UCSD-AML1 (cell line): ENCODE data around the gene EPX.

Experiments
- DNase-seq: peaks from one replicate; lab custom pipeline; 2025; ENCODE audit not compliant: unreplicated experiment; lab: John Stamatoyannopoulos, UW

The EPX gene

DNA sequence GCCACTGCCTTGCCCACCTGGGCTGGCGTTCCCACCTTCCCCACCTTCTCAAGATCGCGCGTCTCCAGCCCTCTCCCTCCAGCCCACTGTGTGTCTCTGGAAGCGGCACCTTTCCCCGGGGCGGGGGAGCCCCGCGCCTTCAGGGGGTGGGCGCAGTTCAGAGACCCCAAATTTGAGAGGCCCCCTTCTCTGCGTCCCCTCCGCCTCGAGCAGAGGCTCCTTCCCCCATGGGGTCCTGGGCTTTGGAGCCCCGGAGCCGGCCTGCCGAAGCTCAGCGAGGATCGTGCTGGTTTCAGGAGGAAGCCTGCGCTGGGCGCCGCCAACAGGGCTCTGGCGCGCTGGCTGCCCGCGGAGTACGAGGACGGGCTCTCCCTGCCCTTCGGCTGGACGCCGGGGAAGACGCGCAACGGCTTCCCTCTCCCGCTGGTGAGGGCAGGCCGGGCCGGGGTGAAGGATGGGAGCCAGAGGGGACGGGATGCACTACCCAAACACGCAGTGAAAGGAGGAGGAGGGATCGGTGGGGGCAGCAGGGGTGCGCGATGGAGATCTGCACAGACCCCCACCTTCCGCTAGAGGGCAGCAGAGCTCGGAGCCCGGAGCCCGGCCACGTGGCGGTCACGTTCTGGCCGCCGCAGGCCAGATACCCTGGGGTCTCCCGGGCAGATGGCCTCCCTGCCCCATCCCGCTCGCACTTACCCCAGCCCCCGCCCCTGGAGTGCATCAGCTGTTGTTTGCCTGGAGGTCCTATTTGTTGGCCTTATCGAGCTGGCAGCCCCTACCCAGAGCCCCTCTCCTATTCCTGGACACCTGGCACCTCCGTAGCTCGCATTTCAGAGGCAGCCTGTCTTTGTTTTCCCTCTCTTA is 57.0 kb downstream of the EPX start:
- peak; percentile 75 for DNase-seq

DNA sequence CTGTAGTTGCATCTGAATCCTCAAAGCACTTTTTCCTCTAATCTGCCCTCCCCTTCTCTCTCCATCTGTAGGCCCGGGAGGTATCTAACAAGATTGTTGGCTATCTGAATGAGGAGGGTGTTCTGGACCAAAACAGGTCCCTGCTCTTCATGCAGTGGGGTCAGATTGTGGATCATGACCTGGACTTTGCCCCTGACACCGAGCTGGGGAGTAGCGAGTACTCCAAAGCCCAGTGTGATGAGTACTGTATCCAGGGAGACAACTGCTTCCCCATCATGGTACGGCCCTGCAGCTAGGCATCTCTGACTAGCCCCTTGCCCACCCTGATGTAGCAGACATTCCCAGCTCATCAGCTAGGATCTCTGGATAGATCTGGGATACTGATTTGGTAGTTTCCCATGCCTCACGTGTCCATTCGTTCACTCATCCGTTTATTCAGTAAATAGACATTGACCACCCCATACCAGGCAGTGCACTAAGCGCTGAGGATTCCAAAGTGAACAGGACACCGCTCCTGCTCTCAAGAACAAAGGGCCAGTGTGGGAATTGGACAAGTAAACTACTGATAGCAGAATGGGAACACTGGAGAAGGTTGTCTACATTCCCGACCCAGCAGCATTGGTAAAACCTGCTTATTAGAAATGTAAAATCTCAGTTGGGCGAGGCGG is 58.0 kb downstream of the EPX start:
- DNase-seq, result no peak

DNA sequence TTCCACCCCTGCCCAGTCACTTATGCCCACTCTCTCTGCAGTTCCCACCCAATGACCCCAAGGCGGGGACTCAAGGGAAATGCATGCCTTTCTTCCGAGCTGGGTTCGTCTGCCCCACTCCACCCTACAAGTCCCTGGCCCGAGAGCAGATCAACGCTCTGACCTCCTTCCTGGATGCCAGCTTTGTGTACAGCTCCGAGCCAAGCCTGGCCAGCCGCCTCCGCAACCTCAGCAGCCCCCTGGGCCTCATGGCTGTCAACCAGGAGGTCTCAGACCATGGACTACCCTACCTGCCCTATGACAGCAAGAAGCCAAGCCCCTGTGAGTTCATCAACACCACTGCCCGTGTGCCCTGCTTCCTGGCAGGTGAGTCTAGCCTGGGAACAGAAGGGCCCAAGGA is 59.6 kb downstream of the EPX start:
- DNase-seq, result no peak

DNA sequence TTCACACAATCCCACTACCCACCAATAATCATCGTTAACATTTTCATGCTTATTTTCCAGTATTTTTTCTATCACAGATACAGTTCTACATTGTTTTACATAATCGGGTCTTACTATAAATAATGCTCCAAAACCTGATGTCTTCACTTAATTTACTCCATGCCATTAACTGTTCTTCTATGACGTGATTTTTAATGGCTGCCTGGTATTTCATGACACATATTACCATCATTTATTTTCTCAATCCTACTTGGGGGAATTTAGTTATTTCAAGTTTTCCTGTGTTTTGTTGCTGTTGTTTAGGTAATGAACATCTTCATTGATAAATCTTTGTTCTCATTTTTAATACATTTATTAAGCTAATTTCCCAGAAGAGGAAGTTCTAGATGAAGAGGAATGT is 60.6 kb downstream of the EPX start:
- DNase-seq, result no peak
